ENCODE results near the gene SKP1. TPM values are rescaled to one million over a fixed set of nuclear protein-coding genes. Genes with fewer than 3 reads are reported as not detected.
"Not testable (repeated sequence)": the region's sequence is repeated elsewhere in the genome, so short reads cannot be mapped to it uniquely, and the experiment has no call there.

The SKP1 gene
- total RNA-seq: 222 and 233 TPM in 2 replicates

DNA sequence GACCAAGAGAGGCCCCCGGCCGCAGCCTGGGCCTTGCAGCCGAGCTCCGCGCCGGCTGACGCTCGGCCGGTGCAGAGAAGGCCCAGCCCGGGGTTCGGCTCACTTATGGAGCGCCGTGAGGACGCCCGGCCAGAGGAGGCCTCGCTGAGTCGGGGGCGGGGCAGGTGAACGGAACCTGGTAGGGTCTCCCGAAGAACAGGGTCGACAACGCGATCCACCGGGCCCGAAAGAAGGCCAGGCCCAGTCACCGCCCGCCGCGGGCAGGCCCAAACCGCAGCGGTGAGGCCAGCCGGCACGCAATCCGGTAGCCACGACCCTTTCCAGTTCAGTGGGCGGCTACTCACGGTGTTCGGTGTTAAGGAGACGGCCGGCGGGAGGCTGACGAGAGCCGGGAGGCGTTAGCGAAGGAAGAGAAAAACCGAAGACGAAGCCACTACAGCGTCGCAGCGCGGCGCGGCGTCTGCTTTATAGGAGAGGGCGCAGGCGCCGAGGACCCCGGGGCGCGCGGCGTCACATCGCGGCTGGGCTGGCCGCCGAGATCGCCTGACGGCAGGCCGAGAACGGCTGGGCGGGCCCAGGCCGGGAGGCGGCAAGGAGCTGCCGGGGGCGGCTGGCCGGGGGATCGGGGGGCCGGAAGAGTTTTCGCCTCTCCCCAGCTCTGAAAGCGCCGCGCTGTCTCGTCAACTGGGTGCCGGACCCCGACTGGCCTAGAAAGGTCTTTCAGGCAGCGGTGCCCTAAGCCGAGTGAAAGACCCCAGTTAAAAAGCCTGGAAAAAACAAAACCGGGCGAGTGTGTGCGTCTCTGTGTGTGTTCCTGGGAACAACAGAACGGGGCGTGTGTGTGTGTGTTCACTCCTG, at the start of gene SKP1:
Gene SKP1, minus strand, starts transcription at position 440 of the 858 bp plus-strand sequence. CDS start 2,928 bp downstream, outside the sequence.
- no peaks in the 10 kb centered on the region for H3K27me3 ChIP-seq (ENCODE audit: control insufficient read depth, insufficient read depth, low read length)
- H3K36me3 ChIP-seq (ENCODE audit: control insufficient read depth, insufficient read depth, low read length): peaks cover 1% of the 10 kb centered on the region
- TF ChIP-seq, protein P1, sequence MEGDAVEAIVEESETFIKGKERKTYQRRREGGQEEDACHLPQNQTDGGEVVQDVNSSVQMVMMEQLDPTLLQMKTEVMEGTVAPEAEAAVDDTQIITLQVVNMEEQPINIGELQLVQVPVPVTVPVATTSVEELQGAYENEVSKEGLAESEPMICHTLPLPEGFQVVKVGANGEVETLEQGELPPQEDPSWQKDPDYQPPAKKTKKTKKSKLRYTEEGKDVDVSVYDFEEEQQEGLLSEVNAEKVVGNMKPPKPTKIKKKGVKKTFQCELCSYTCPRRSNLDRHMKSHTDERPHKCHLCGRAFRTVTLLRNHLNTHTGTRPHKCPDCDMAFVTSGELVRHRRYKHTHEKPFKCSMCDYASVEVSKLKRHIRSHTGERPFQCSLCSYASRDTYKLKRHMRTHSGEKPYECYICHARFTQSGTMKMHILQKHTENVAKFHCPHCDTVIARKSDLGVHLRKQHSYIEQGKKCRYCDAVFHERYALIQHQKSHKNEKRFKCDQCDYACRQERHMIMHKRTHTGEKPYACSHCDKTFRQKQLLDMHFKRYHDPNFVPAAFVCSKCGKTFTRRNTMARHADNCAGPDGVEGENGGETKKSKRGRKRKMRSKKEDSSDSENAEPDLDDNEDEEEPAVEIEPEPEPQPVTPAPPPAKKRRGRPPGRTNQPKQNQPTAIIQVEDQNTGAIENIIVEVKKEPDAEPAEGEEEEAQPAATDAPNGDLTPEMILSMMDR (IDR thresholded peaks at IDR 0.05; ENCODE audit: insufficient read depth, low read length, poor library complexity, severe bottlenecking): no peak
- peak within 1 kb of the TSS; percentile 91 for H3K4me3 ChIP-seq (ENCODE audit: low read depth, low read length)
- no peak for DNase-seq (ENCODE audit: low read depth)

DNA sequence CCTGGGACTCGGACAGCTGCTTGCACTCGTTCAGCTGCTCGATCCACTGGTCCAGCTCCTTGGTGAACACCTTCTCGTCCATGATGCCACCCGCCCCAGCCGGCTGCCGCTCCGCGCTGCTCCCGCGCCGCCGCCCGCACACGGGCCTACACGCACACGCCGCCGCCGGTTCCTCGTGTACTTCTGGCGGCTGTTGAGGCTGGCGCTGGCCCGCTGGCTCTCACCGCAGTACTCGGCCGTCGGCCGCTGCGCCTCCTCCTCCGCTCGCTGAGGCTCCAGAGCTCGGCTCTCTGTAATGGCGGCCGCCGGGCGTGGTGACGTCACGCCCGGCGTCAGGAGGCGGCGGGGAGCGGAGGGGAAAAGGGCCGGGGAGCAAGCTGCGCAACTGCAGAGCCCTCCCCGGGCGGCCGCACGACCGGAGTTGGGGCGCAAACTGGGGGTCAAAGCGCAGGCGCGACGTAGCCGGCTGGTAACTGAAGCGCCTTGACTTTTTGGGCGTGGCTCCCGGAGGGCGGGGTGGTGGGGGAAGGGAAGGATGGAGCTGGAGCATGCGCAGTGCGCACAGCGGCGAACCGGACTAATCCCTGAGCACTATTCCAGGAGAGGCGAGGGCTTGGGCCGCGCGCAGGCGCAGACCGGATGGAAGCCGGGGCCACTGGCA, 49.2 kb upstream of the SKP1 start, which contains the start of gene PPP2CA:
Gene PPP2CA, minus strand, starts transcription at position 294 of the 661 bp plus-strand sequence. Its CDS starts 212 bp downstream, at position 82.
- peak; percentile 92 for DNase-seq (ENCODE audit: low read depth)
- Histone ChIP-seq H3K4me3 (ENCODE audit: low read depth, low read length) (peak within 1 kb of the TSS; percentile 99), H3K36me3 (ENCODE audit: control insufficient read depth, insufficient read depth, low read length) (no peaks in the 10 kb centered on the region), H3K27me3 (ENCODE audit: control insufficient read depth, insufficient read depth, low read length) (no peaks in the 10 kb centered on the region)
- TF ChIP-seq, protein P1 (IDR thresholded peaks at IDR 0.05; ENCODE audit: insufficient read depth, low read length, poor library complexity, severe bottlenecking): no peak

DNA sequence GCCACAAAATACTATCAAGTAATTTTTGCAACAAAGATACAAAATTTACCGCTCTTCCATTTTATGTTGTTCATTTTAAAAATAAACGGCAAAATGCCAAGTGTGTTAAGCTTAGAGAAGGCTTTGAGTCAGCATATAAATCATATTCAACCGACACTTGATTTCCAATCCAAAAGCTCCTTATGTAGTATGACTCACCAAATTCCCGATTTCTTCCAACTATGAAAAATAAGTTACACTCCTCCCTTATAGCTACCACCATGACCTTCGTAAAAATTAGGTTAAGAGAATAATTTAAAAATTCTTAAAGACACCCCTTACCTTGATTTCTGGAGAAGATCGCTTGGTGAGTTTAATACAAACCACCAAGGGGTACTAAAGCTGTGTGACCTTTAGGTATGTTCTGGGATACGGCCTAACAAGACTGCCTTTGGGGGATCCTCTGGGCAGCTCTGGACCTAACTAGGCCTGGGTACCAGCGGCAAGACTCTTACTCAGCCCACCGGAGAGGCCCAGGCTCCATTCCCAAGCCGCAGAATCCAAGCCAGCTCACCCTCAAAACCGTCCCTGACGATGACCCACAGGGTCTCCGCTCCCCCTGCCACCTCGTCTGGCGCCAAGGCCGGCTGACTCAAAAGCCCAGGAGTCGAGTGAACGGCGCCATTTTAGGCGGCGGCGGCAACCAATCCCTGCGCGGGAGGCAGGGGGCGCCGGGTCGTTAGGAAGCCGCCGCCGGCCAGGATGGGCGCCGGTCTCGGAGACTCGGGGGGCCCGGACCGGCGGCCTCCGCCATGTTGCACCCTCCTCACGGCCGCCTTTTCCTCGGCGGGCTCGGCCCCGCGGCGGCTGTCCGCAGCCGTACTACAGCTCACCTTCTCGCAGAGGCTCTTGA, 48.4 kb upstream of the SKP1 start:
- TF ChIP-seq, protein P1 (IDR thresholded peaks at IDR 0.05; ENCODE audit: insufficient read depth, low read length, poor library complexity, severe bottlenecking): peak; percentile 16
- Histone ChIP-seq H3K4me3 (ENCODE audit: low read depth, low read length) (peak overlapping the region; percentile 99), H3K36me3 (ENCODE audit: control insufficient read depth, insufficient read depth, low read length) (no peaks in the 10 kb centered on the region), H3K27me3 (ENCODE audit: control insufficient read depth, insufficient read depth, low read length) (no peaks in the 10 kb centered on the region)
- DNase-seq (ENCODE audit: low read depth): no peak

DNA sequence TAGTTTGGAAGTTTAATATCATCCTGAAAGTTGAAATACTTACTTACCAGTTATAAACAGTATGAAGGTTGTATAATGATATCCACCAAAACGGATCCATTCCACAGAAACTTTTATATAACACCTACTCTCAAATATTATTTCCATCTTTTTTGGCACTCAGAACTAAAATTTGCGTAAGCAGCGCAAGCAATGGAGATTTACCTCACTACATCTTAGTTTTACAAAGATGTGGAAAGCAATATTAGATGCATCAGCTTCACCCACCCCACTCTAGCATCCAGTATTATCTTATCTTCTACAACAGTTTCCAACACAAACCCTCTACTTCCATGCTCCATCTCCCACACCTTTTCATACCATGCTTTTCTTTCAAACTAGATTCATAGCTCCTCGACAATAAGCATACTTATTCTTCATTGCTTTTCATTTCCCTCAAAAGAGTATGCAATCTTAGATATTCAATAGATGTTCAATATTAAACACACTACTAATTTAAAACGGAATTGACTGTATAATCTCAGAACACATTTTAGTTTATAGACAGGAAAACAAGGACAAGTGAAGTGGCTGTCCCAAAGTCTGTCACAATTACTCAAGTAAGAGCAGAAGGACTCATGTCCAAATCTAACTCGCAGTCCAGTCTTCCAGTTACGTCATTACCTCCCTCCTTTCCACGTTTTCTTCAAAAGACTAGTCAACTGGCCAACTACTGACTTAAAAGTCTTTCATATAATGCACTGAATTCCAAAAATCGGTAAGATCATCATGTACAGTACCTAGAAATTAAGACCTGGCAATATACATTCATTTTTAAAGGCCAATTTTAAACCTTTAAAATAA, 46.9 kb upstream of the SKP1 start:
- Histone ChIP-seq H3K4me3 (ENCODE audit: low read depth, low read length) (peak overlapping the region; percentile 99), H3K36me3 (ENCODE audit: control insufficient read depth, insufficient read depth, low read length) (no peaks in the 10 kb centered on the region), H3K27me3 (ENCODE audit: control insufficient read depth, insufficient read depth, low read length) (no peaks in the 10 kb centered on the region)
- TF ChIP-seq, protein P1 (IDR thresholded peaks at IDR 0.05; ENCODE audit: insufficient read depth, low read length, poor library complexity, severe bottlenecking): no peak
- no peak for DNase-seq (ENCODE audit: low read depth)

DNA sequence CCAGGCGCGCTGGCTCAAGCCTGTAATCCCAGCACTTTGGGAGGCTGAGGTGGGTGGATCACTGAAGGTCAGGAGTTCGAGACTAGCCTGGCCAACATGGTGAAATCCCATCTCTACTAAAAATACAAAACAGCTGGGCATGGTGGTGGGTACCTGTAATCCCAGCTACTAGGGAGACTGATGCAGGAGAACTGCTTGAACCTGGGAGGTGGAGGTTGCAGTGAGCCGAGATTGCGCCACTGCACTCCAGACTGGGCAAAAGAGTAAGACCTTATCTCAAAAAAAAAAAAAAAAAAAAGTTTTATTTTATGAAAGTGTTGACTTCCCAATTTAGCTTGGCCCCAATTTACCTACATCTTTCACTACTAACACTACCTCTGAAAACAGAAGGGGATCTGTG, 44.9 kb upstream of the SKP1 start:
- H3K27me3 ChIP-seq (ENCODE audit: control insufficient read depth, insufficient read depth, low read length); H3K36me3 ChIP-seq (ENCODE audit: control insufficient read depth, insufficient read depth, low read length); H3K4me3 ChIP-seq (ENCODE audit: low read depth, low read length); DNase-seq (ENCODE audit: low read depth): not testable (repeated sequence)
